NCI-H510A treated with DMSO at 0.1 percent for 48 hours (cell line): ENCODE results near the gene SSBP2.
"Not testable (repeated sequence)": the region's sequence is repeated elsewhere in the genome, so short reads cannot be mapped to it uniquely, and the experiment has no call there.

Experiments
- DNase-seq: peaks from one replicate; lab custom pipeline; 2025; lab: John Stamatoyannopoulos, UW

The SSBP2 gene

DNA sequence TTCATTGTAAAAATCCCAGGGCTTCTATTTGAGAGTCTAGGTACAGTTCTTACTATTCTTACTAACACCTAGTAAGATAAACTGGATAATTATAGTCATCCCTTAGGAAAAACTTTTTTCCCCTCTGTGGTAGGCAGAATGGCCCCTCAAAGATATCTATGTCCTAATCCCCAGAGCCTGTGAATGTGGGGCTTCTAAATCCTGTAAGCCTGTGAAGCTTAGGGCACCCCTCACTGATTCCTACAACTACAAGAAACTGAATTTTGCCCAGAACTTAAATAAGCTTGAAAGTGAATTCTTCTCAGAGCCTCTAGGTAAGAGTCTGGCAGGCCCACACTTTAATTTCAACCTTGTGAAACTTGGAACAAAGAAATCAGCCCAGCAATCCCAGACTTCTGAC is 226.9 kb downstream of the SSBP2 start:
- DNase-seq: no peak

DNA sequence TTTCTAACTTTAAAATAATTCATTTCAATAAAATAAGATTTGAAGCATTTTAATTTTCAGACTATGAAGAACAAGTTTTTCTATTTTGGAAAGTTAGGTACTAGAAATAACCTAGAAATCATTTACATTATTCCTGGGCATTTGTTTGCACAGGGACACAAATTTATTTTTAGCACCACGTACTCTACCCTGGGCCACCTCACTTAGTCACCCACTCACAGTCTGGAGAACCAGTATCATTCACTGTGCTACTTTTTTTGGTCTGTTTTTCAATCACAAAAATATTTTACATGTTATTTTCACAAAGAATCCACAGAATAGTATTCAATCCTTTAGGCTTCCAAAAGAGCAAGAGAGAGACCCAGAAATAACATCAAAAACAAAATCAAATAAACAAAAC is 228.3 kb downstream of the SSBP2 start:
- DNase-seq: no peak

DNA sequence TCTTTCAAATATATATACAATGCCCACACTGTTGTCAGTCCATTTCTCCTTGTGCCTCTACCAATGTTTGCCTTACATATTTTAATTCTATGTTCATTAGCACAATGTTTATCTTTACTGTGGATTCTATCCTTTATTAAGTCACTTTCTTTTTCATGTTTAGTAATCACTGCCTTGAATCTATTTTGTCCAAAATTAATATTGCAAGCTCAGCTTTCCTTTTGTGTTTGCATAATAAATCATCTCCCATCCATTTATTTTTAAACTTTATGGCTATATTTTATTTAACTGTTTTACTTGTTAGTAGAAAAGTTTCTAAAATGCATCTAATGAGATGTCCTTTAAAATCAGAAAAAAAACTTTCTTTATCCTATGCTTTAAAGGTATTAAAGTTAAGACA is 230.1 kb downstream of the SSBP2 start:
- DNase-seq: no peak

GRCh38 chr5:81519217-81519905 is 231.5 kb downstream of the SSBP2 start:
- DNase-seq: no peak

GRCh38 chr5:81517462-81517861 is 233.4 kb downstream of the SSBP2 start:
- no peak for DNase-seq

DNA sequence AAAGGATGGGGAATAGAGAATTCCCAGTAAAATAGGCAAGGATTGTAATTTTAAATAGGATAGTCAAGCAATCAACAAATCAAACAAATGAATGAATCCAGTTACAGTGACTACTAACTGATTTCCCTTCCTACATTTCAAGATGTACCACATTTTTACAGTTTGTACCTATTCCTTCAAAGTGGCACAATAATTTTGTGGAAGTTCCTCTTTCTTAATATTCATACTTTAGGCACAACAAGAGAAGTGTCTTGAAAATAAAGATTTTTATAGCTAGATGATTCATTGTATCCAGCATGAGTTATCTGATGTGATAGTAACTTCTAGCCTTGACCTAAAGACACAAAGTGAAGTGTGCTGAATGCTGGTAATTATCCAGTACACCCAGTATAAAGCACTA is 234.8 kb downstream of the SSBP2 start:
- no peak for DNase-seq

GRCh38 chr5:81513982-81514381 is 236.9 kb downstream of the SSBP2 start:
- peak; percentile 3 for DNase-seq

GRCh38 chr5:81513473-81513872 is 237.4 kb downstream of the SSBP2 start:
- no peak for DNase-seq

- DNase-seq: peak; percentile 71
Measured at GRCh38 chr5:81506900-81507588, 243.9 kb downstream of the SSBP2 start.

DNA sequence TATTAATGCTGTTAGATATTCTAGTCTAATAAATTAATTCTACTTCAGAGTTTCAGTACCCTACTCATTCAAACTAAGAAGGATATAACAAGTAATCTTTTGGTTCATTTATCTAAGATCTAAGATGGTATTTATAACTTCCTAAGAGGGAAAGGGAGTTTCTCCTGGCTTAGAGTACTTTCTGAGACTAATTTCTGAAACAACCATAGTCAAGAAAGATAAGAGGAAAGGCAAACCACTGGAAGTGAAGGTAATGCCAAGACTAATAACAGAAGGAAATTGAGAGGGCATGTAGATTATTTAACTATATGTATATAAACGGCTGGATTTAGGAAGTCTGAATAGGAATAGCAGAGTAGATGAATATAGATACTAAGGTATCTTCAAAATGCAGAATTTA is 244.5 kb downstream of the SSBP2 start:
- DNase-seq: no peak

DNA sequence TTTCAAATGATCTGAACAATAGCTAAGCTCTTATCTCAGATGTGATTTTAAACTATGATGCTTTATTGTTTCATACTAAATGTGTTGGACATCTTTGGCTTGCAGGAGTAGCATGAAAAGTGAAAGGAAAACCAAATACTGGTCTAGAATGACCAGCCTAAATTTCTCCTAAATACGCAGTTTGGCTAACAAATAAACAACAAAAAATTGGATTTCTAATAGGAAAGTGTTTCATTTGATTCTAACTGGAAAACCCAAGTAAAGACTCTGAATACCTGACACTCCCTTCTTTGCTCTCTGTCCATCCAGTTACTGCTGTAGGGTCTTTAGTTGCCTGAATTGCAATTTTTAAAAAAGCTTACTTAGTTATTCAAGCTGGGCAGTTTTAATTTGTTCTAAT is 245.2 kb downstream of the SSBP2 start:
- DNase-seq: no peak

DNA sequence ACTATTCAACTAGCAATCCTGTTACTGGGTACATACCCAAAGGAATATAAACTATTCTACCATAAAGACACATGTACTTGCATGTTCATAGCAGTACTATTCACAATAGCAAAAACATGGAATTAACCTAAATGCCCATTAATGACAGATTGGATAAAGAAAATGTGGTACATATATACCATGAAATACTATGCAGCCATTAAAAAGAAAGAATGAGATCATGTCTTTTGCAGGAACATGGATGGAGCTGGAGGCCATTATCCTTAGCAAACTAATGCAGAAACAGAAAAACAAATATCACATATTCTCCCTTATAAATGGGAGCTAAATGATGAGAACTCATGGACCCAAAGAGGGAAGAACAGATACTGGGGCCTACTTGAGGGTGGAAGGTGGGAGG is 247.3 kb downstream of the SSBP2 start:
- not testable (repeated sequence) for DNase-seq

- DNase-seq: no peak
Measured at GRCh38 chr5:81495286-81495685, 255.6 kb downstream of the SSBP2 start.

DNA sequence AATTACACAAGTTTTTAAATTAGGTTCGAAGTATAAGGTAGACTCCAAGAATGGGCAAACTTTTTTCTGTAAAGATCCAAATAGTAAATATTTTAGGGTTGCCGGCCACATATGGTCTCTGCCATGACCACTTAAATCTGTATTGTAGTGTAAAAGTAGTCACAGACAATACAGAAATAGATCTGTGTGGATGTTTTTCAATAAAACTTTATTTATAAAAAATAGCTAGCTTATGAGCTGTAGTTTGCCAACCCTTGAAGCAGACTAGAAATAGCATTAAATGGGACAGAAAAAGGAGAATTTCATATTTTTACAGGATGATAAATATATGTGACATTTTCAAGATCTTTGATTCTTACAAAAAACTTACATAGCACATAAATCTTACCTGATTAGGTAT is 262.0 kb downstream of the SSBP2 start:
- no peak for DNase-seq

GRCh38 chr5:81486711-81487110 is 264.2 kb downstream of the SSBP2 start:
- DNase-seq: no peak

- no peak for DNase-seq
Measured at GRCh38 chr5:81482595-81482994, 268.3 kb downstream of the SSBP2 start.

GRCh38 chr5:81473395-81473794 is 277.5 kb downstream of the SSBP2 start:
- not testable (repeated sequence) for DNase-seq

DNA sequence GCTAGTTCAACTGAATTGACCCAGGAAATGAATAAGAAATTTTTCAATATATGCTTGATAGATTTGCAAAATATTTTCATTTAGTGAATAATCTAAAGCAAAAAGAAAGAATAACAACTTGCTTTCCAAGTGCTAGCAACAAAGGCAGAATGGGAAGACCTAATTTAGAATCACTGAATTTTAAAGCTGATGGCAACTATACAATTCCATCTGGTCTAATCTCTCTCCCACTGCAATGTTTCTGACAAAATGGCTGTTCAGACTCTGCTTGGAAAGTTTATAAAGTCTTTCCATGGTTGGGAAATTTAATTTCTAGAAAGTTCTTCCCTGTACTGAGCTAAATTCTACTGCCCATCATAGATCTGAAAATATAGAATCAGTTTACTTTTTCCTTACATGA is 281.2 kb downstream of the SSBP2 start:
- DNase-seq: no peak

DNA sequence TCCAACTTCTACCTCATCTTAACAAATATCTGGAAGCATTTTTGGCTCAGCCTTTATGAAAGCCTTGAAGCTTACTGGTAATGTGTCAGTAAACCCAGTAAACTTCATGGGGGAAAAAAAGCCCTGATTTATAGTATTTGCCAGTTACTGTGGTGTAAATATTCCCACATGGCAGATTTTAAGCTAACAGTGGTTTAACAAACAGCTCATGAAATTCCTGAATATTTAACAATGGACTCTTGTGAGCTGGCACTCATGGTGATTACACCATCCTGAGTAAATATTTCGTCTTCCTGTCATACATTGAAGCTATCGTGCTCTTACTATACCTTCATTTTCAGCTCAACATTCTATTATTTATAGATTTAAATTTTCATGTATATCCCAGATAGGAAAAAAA is 300.0 kb downstream of the SSBP2 start:
- peak; percentile 31 for DNase-seq

GRCh38 chr5:81435023-81435422 is 315.9 kb downstream of the SSBP2 start:
- no peak for DNase-seq

- no peak for DNase-seq
Measured at GRCh38 chr5:81429985-81430384, 320.9 kb downstream of the SSBP2 start.

DNA sequence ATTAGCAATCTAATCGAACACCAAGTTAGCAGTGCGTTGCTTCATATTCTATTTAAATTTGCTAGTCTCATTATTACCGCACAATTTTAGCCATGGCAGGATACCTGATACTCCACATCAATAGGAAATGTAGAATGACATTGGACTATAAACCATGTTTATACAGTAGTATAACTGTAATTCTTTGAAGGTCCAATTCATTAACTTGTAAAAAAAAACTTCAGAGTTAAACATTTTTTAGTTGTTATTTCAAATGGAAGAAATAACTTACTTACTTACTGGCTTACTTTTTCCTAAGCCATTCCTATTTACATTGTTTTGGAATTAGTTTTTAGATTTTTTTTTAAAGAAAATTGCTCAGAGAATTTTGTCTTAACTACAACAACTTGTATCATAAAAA is 321.5 kb downstream of the SSBP2 start:
- DNase-seq: no peak

- no peak for DNase-seq
Measured at GRCh38 chr5:81428861-81429260, 322.0 kb downstream of the SSBP2 start.

DNA sequence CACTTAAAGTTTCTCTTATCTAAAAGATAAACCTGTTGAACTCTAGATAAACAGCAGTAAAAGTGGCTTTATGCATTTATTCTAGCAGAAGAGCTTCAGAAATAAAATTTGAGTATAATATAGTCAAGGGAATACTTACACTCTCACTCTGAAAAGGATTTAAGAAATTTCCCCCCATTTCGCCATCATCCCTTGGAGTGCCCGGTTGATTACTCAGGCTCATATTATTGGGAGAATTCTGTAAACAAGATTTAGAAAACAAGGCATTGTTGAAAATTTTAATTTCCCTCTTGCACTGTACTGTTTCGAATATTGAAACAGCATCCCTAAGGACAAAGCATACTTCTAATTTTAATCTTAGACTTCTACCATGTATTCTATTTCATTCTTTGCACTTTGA is 322.5 kb downstream of the SSBP2 start:
- no peak for DNase-seq
